ENCODE data around the gene RAB12. TPM values are rescaled to one million over a fixed set of nuclear protein-coding genes. Genes with fewer than 3 reads are reported as not detected.

Gene RAB12
- total and polyA plus RNA-seq, 2 of the 8 experiments (the other 6 are each of a cell fraction or from before 2014, with no cell fraction given): 19.7 to 45.9 TPM

DNA sequence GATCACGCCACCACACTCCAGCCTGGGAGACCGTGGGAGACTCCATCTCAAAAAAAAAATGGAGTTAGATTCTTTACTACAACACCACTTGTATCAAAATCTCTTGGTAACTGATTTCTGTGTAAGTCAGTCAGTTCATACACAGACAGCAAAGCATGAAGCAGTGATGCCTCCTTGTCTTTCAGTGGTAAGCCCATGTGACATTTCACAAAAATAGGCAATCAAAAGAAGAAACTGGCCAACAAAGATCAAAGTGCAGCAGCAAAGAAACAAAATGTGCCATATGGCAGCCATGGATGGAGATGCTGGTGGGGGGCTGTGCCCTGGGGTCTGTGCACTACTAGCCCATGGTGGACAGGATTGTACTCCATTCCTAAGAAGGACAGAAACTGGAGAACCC lies 6.7 kb upstream of the RAB12 start:
- Histone ChIP-seq H3K9ac (replicated peaks in 1 of 4; ENCODE audit: extremely low read depth in 1 of 4, low read depth in 3 of 4, low read length in 3 of 4) (no peak overlapping the region), H3K23ac (ENCODE audit: insufficient read length) (no peak overlapping the region), H3K79me2 (ENCODE audit: control insufficient read depth in 1 of 2, insufficient read depth in 2 of 2, low read length in 2 of 2) (no peaks in the 10 kb centered on the region), H3K9me3 (ENCODE audit: insufficient read depth in 2 of 2, low read depth in 1 of 2, low read length in 1 of 2) (no peaks in the 10 kb centered on the region), H2BK5ac (ENCODE audit: low read depth, low read length) (no peak overlapping the region), H2BK15ac (ENCODE audit: low read length) (no peak overlapping the region), H3K4me1 (replicated peaks in 1 of 4; ENCODE audit: control insufficient read depth in 3 of 4, insufficient read depth in 4 of 4, low read length in 3 of 4) (peaks cover 0 to 3% (median 0%) of the 10 kb centered on the region in 4 experiments; a peak in 1 of 7 replicates), H3K27me3 (replicated peaks in 1 of 4; ENCODE audit: control insufficient read depth in 3 of 4, extremely low read depth in 1 of 4, insufficient read depth in 3 of 4, low read length in 3 of 4) (peaks cover 0 to under 1% (median under 1%) of the 10 kb centered on the region in 4 experiments; a peak in 2 of 7 replicates), H3K79me1 (ENCODE audit: low read depth, low read length) (no peaks in the 10 kb centered on the region), H2BK12ac (ENCODE audit: low read depth, low read length) (no peak overlapping the region), H4K5ac (ENCODE audit: insufficient read length, low read depth, low read length) (no peak overlapping the region), H3K14ac (ENCODE audit: insufficient read length) (no peak overlapping the region), H3K56ac (replicated peaks; ENCODE audit: insufficient read length, low read depth, low read length) (no peak overlapping the region), H3K4me2 (ENCODE audit: insufficient read depth in 1 of 2, low read depth in 2 of 2, low read length in 2 of 2) (no peak overlapping the region), H4K8ac (ENCODE audit: extremely low read depth, insufficient read depth, low read length) (no peak overlapping the region), H4K91ac (replicated peaks; ENCODE audit: insufficient read length, low read length) (no peak overlapping the region), H4K20me1 (replicated peaks in 1 of 2; ENCODE audit: control insufficient read depth in 1 of 2, insufficient read depth in 2 of 2, low read length in 2 of 2) (no peaks in the 10 kb centered on the region), H2BK20ac (ENCODE audit: low read length) (no peak overlapping the region), H3K4ac (replicated peaks; ENCODE audit: insufficient read length, low read depth, low read length) (no peak overlapping the region), H3K27ac (ENCODE audit: low read depth, low read length) (no peak overlapping the region), H3K23me2 (ENCODE audit: low read depth, low read length) (no peaks in the 10 kb centered on the region), H2AFZ (ENCODE audit: low read length) (no peak overlapping the region), H3K36me3 (ENCODE audit: control insufficient read depth in 2 of 4, insufficient read depth in 4 of 4, low read length in 3 of 4) (no peaks in the 10 kb centered on the region), H2BK120ac (replicated peaks; ENCODE audit: low read depth, low read length) (no peak overlapping the region), H3K18ac (ENCODE audit: extremely low read depth, low read length) (no peak overlapping the region), H2AK5ac (ENCODE audit: low read depth, low read length) (no peak overlapping the region), H3K4me3 (ENCODE audit: extremely low read depth in 1 of 4, insufficient read depth in 2 of 4, low read depth in 3 of 4, low read length in 4 of 4) (no peak overlapping the region)
- POLR2A ChIA-PET (ENCODE audit: partially characterized antibody): no interaction called here
- WGBS, 2 experiments (ENCODE audit: extremely low coverage in 1 of 2, insufficient coverage in 1 of 2, insufficient read length in 1 of 2, insufficient replicate concordance in 2 of 2, low coverage in 1 of 2, low lambda C conversion rate in 2 of 2, missing lambda C conversion rate in 1 of 2): 96% methylated on average over 2 of the region's 2 CpGs; no CpG with 5 or more reads in 1 of the 2 experiments
- CTCF ChIA-PET (ENCODE audit: partially characterized antibody): interaction anchor here (2.1 kb wide), 1 partner anchor 124 kb away, joined by 5 read pairs; no protein-coding TSS in a partner anchor
- FAIRE-seq (no peak), DNase-seq (ENCODE audit: low read depth in 1 of 2, low spot score in 2 of 2) (no peak)
- TF ChIP-seq, protein P1, sequence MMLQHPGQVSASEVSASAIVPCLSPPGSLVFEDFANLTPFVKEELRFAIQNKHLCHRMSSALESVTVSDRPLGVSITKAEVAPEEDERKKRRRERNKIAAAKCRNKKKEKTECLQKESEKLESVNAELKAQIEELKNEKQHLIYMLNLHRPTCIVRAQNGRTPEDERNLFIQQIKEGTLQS (IDR thresholded peaks at IDR 0.05; ENCODE audit: insufficient read depth, low read depth, low read length): no peak
- TF ChIP-seq, protein P2, sequence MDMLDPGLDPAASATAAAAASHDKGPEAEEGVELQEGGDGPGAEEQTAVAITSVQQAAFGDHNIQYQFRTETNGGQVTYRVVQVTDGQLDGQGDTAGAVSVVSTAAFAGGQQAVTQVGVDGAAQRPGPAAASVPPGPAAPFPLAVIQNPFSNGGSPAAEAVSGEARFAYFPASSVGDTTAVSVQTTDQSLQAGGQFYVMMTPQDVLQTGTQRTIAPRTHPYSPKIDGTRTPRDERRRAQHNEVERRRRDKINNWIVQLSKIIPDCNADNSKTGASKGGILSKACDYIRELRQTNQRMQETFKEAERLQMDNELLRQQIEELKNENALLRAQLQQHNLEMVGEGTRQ (IDR thresholded peaks at IDR 0.05; ENCODE audit: low read length): no peak
- no peak for TF ChIP-seq NANOG (IDR thresholded peaks at IDR 0.05; ENCODE audit: insufficient read depth, low read depth, low read length, poor library complexity, severe bottlenecking)
- no peak for TF ChIP-seq SUZ12 (IDR thresholded peaks at IDR 0.05; ENCODE audit: low read length)
- TF ChIP-seq HDAC6 (IDR thresholded peaks at IDR 0.05; ENCODE audit: low read depth, low read length): no peak
- TF ChIP-seq ASH2L (IDR thresholded peaks at IDR 0.05; ENCODE audit: low read length): no peak
- TF ChIP-seq YY1 (IDR thresholded peaks at IDR 0.05; ENCODE audit: low read depth, low read length): no peak
- TF ChIP-seq HDAC2 (IDR thresholded peaks at IDR 0.05; ENCODE audit: borderline replicate concordance in 1 of 2, low read depth in 2 of 2, low read length in 2 of 2): no peak
- TF ChIP-seq SAP30 (IDR thresholded peaks at IDR 0.05; ENCODE audit: insufficient read depth, insufficient replicate concordance, low read length): no peak
- TF ChIP-seq EGR1 (IDR thresholded peaks at IDR 0.05; ENCODE audit: borderline replicate concordance, low read depth, low read length): no peak
- TF ChIP-seq TCF12 (IDR thresholded peaks at IDR 0.05; ENCODE audit: low read depth, low read length): no peak
- TF ChIP-seq GABPA (IDR thresholded peaks at IDR 0.05; ENCODE audit: borderline replicate concordance, insufficient read depth, low read length): no peak
